PFSK-1 (cell line): ENCODE results near the gene ST8SIA4.

Source experiments
- FOXP2 ChIP-seq: optimal IDR thresholded peaks from 2 replicates; pipeline ENCODE3; 2011; ENCODE audit warnings: borderline replicate concordance, control low read depth, inconsistent platforms; ENCODE audit not compliant: insufficient read depth; ENCODE audit errors: extremely low read length, extremely low read depth
- POLR2AphosphoS5 ChIP-seq: IDR thresholded peaks from 2 replicates; pipeline ENCODE4 v1.6.1; 2012; ENCODE audit warnings: low read depth, mild to moderate bottlenecking, control low read depth, low read length, moderate library complexity
- REST ChIP-seq, 2 experiments: IDR thresholded peaks; 2 replicates each; pipeline versions ENCODE4 v1.6.1 to v1.8.0; 2011 to 2012; ENCODE audit warnings: low read depth in 2 of 2, low read length in 2 of 2, control low read depth in 1 of 2, inconsistent platforms in 1 of 2, mild to moderate bottlenecking in 1 of 2, moderate library complexity in 1 of 2; ENCODE audit not compliant: insufficient read depth in 1 of 2
- SIN3A ChIP-seq: IDR thresholded peaks from 2 replicates; pipeline ENCODE4 v1.6.1; 2012; ENCODE audit warnings: mild to moderate bottlenecking, low read length, moderate library complexity, borderline replicate concordance; ENCODE audit not compliant: insufficient read depth
- TAF1 ChIP-seq: IDR thresholded peaks from 2 replicates; pipeline ENCODE4 v1.6.1; 2012; ENCODE audit warnings: low read length, control low read depth, borderline replicate concordance; ENCODE audit not compliant: insufficient read depth

Gene ST8SIA4

DNA sequence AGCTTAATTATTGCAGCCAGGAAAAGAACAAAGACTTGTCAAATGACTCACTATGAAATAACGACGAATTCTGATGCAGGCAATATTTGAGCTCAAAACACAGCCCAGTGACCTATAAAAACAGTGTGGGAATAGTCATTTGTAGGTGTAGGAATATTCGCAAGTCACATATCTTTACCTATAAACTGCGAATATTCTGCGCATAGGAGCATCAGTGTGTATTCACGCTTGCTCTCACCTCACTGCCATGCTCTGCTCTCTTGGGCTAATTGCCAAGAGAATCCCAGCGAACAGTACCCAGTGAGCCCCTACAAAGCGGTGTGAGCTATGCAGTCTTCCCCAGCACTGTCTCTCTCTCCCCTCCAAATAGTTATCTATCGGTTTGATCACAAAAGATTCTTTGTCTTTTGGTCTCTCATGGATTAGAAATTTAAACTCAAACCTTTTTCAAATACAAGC is 74.2 kb downstream of the ST8SIA4 start:
- TF ChIP-seq SIN3A (no peak), REST (IDR thresholded peaks at IDR 0.05; ENCODE audit: insufficient read depth in 1 of 2, low read depth in 2 of 2, low read length in 2 of 2) (no peak), TAF1 (no peak), FOXP2 (no peak), POLR2AphosphoS5 (no peak)

DNA sequence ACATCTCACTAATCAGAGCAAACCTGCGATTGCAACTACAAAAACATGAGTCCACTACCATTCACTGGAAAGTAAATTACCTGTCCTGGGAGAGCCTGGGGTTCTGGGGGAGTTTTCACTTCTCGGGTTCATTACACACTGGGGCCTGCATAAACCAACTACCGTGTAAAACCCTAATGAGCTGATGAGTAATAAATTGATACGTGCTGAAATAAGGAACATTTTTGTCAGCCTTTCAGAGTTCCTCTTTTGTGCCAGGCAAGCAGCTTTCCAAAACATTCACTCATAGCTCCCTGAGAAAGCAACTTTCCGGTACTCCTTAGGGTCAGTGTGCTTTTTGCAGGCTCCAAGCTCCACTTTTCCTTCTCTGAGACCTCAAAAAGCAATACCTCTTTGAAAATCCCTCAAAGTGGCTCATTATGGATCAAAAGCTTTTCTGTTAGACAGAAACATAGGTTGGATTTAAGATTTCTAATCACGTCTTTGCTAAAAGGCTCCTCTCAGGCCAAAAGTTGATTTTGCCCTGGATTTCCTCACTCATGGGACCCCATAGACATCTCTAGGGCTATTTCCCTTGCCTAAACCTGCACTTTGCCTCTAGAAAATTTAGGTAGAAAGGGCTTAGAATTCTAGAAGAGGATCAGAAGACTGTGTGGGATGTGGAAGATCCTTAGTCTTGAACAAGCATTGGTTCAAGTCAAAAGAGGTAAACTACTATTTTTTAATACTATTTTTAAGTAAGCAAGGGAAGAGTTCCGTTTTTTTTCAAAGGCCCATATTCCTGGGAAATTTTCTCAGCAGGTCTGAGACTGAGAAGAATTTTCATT is 74.8 kb downstream of the ST8SIA4 start:
- no peak for TF ChIP-seq TAF1
- no peak for TF ChIP-seq POLR2AphosphoS5
- no peak for TF ChIP-seq SIN3A
- no peak for TF ChIP-seq FOXP2
- TF ChIP-seq REST (IDR thresholded peaks at IDR 0.05; ENCODE audit: insufficient read depth in 1 of 2, low read depth in 2 of 2, low read length in 2 of 2) = no peak

DNA sequence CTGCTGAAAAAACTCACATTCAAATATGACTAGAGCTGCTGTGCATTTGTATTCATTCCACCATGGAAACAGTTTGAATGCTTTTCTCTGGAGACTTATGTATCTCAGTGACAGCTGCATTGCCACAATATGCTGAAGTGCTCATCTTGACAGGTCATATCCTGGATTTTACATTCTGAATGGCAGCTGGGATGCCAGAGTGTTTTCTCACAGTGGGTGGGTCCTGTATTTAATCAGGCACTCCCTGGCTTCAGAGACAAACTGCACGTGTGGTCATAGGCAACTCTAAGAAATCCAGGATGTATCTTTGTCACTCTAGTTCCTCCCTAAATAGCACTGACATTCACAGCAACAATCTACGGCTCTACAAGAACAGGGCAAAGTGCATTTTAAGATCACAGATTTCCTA is 75.6 kb downstream of the ST8SIA4 start:
- TF ChIP-seq REST (IDR thresholded peaks at IDR 0.05; ENCODE audit: insufficient read depth in 1 of 2, low read depth in 2 of 2, low read length in 2 of 2) (no peak), FOXP2 (no peak), POLR2AphosphoS5 (no peak), TAF1 (no peak), SIN3A (peak; percentile 66; the same call in 1 of the 2 replicates)

- no peak for TF ChIP-seq SIN3A
- no peak for TF ChIP-seq REST (IDR thresholded peaks at IDR 0.05; ENCODE audit: insufficient read depth in 1 of 2, low read depth in 2 of 2, low read length in 2 of 2)
- no peak for TF ChIP-seq TAF1
- TF ChIP-seq POLR2AphosphoS5 = no peak
- no peak for TF ChIP-seq FOXP2
Measured at GRCh38 chr5:100826133-100826532, 76.9 kb downstream of the ST8SIA4 start.
